Measurements from ENCODE around the gene MFSD6. TPM values are rescaled to one million over a fixed set of nuclear protein-coding genes. Genes with fewer than 3 reads are reported as not detected.
"Not testable (repeated sequence)": the region's sequence is repeated elsewhere in the genome, so short reads cannot be mapped to it uniquely, and the experiment has no call there.

The MFSD6 gene
- total RNA-seq, 1 donor from 2014 or later: 21.5 TPM

- peaks cover 30% of the 10 kb centered on the region for H3K36me3 Mint-ChIP-seq (ENCODE audit: low read depth)
- DNase-seq (no peak), ATAC-seq (ENCODE audit: low read depth) (no peak)
- intact Hi-C loops (cut with micrococcal nuclease): no loop called here
- H3K4me1 Mint-ChIP-seq: peaks cover 59% of the 10 kb centered on the region
- no peak overlapping the region for H3K4me3 Mint-ChIP-seq
- ChIA-PET POLR2A (interaction anchor here (0.7 kb wide), 1 partner anchor 66 kb away, joined by 6 read pairs; no protein-coding TSS in a partner anchor), CTCF (interaction anchor here (0.6 kb wide), 1 partner anchor 8 kb away, joined by 3 read pairs; no protein-coding TSS in a partner anchor)
- no peaks in the 10 kb centered on the region for H3K9me3 Mint-ChIP-seq
- no peaks in the 10 kb centered on the region for H3K27me3 Mint-ChIP-seq
- no peak for TF ChIP-seq CTCF (IDR thresholded peaks at IDR 0.05)
- no peak overlapping the region for H3K27ac Mint-ChIP-seq
Measured at GRCh38 chr2:190467575-190468083, 59.5 kb downstream of the MFSD6 start.

GRCh38 chr2:190468354-190468753 is 60.2 kb downstream of the MFSD6 start:
- Mint-ChIP-seq H3K4me1 (peaks cover 57% of the 10 kb centered on the region), H3K36me3 (ENCODE audit: low read depth) (peaks cover 32% of the 10 kb centered on the region)
- ATAC-seq (ENCODE audit: low read depth); H3K9me3 Mint-ChIP-seq; H3K27ac Mint-ChIP-seq; H3K27me3 Mint-ChIP-seq; intact Hi-C loops (cut with micrococcal nuclease); DNase-seq; CTCF ChIA-PET; H3K4me3 Mint-ChIP-seq: not testable (repeated sequence)
- POLR2A ChIA-PET: interaction anchor here (0.7 kb wide), 1 partner anchor 65 kb away, joined by 6 read pairs; no protein-coding TSS in a partner anchor

GRCh38 chr2:190468814-190469569 is 60.8 kb downstream of the MFSD6 start:
- no peak for ATAC-seq (ENCODE audit: low read depth)
- CTCF ChIA-PET: no interaction called here
- H3K4me1 Mint-ChIP-seq: peaks cover 55% of the 10 kb centered on the region

GRCh38 chr2:190469771-190470170 is 61.6 kb downstream of the MFSD6 start:
- ChIA-PET POLR2A (no interaction called here), CTCF (no interaction called here)
- Mint-ChIP-seq H3K36me3 (ENCODE audit: low read depth) (peaks cover 32% of the 10 kb centered on the region), H3K27me3 (no peaks in the 10 kb centered on the region), H3K4me3 (no peak overlapping the region), H3K4me1 (peaks cover 47% of the 10 kb centered on the region), H3K27ac (no peak overlapping the region), H3K9me3 (no peaks in the 10 kb centered on the region)
- intact Hi-C loops (cut with micrococcal nuclease): no loop called here
- ATAC-seq (ENCODE audit: low read depth) (no peak), DNase-seq (no peak)
- no peak for TF ChIP-seq CTCF (IDR thresholded peaks at IDR 0.05)

More at GRCh38 chr2:190468814-190469569, 60.8 kb downstream of the MFSD6 start:
- intact Hi-C loops (cut with micrococcal nuclease): no loop called here
- no peak for DNase-seq
- POLR2A ChIA-PET: no interaction called here
- TF ChIP-seq CTCF (IDR thresholded peaks at IDR 0.05): no peak
- no peaks in the 10 kb centered on the region for H3K27me3 Mint-ChIP-seq
- no peak overlapping the region for H3K4me3 Mint-ChIP-seq
- H3K27ac Mint-ChIP-seq: no peak overlapping the region
- no peaks in the 10 kb centered on the region for H3K9me3 Mint-ChIP-seq
- H3K36me3 Mint-ChIP-seq (ENCODE audit: low read depth): peaks cover 32% of the 10 kb centered on the region

GRCh38 chr2:190470256-190470826 is 62.2 kb downstream of the MFSD6 start:
- Mint-ChIP-seq H3K4me1 (peaks cover 41% of the 10 kb centered on the region), H3K9me3 (no peaks in the 10 kb centered on the region), H3K27me3 (no peaks in the 10 kb centered on the region), H3K4me3 (no peak overlapping the region), H3K36me3 (ENCODE audit: low read depth) (peaks cover 32% of the 10 kb centered on the region), H3K27ac (no peak overlapping the region)
- no peak for ATAC-seq (ENCODE audit: low read depth)
- CTCF ChIA-PET: no interaction called here
- TF ChIP-seq CTCF (IDR thresholded peaks at IDR 0.05): no peak
- POLR2A ChIA-PET: no interaction called here
- intact Hi-C loops (cut with micrococcal nuclease): no loop called here
- no peak for DNase-seq
